ENCODE measurements around the gene KLHL4.
"Not testable (repeated sequence)": the region's sequence is repeated elsewhere in the genome, so short reads cannot be mapped to it uniquely, and the experiment has no call there.

KLHL4 gene

GRCh38 chrX:87517571-87518141 lies at the start of gene KLHL4:
KLHL4 (plus strand) TSS chrX:87517802; CDS start chrX:87517894, 92 bp downstream.
- no peak for DNase-seq

- no peak for DNase-seq
Measured at GRCh38 chrX:87468941-87469340, 48.7 kb upstream of the KLHL4 start.

- DNase-seq = no peak
Measured at GRCh38 chrX:87475793-87476192, 41.8 kb upstream of the KLHL4 start.

GRCh38 chrX:87478703-87479102 lies 38.9 kb upstream of the KLHL4 start:
- DNase-seq = not testable (repeated sequence)

GRCh38 chrX:87489071-87489470 lies 28.5 kb upstream of the KLHL4 start:
- no peak for DNase-seq

- no peak for DNase-seq
Measured at GRCh38 chrX:87515836-87516235, 1.8 kb upstream of the KLHL4 start.

- no peak for DNase-seq
Measured at GRCh38 chrX:87516717-87517121, 883 bp upstream of the KLHL4 start.

GRCh38 chrX:87518504-87518903 lies 902 bp downstream of the KLHL4 start:
- DNase-seq = no peak

GRCh38 chrX:87525771-87526229 lies 8.2 kb downstream of the KLHL4 start:
- no peak for DNase-seq

- DNase-seq = no peak
Measured at GRCh38 chrX:87526281-87526680, 8.7 kb downstream of the KLHL4 start.

GRCh38 chrX:87528487-87528886 lies 10.9 kb downstream of the KLHL4 start:
- DNase-seq = no peak

GRCh38 chrX:87571964-87572363 lies 54.4 kb downstream of the KLHL4 start:
- no peak for DNase-seq

GRCh38 chrX:87572901-87573300 lies 55.3 kb downstream of the KLHL4 start:
- DNase-seq = no peak

GRCh38 chrX:87578978-87579377 lies 61.4 kb downstream of the KLHL4 start:
- no peak for DNase-seq

- DNase-seq = no peak
Measured at GRCh38 chrX:87580862-87581261, 63.3 kb downstream of the KLHL4 start.

- no peak for DNase-seq
Measured at GRCh38 chrX:87582453-87582852, 64.9 kb downstream of the KLHL4 start.

GRCh38 chrX:87583679-87584078 lies 66.1 kb downstream of the KLHL4 start:
- DNase-seq = no peak

- DNase-seq = no peak
Measured at GRCh38 chrX:87616371-87616770, 98.8 kb downstream of the KLHL4 start.

GRCh38 chrX:87621697-87622096 lies 104.1 kb downstream of the KLHL4 start:
- DNase-seq = no peak

GRCh38 chrX:87626996-87627395 lies 109.4 kb downstream of the KLHL4 start:
- DNase-seq = no peak

GRCh38 chrX:87634361-87634760 lies 116.8 kb downstream of the KLHL4 start:
- DNase-seq = no peak

- DNase-seq = no peak
Measured at GRCh38 chrX:87636533-87636932, 118.9 kb downstream of the KLHL4 start.

GRCh38 chrX:87641439-87641838 lies 123.8 kb downstream of the KLHL4 start:
- DNase-seq = not testable (repeated sequence)

- DNase-seq = no peak
Measured at GRCh38 chrX:87661761-87662160, 144.2 kb downstream of the KLHL4 start.

GRCh38 chrX:87663421-87663820 lies 145.8 kb downstream of the KLHL4 start:
- DNase-seq = no peak

All from CD4-positive, alpha-beta T cell treated with Interleukin-21 for 1 hour (primary cell).